ENCODE results near the gene CCDC43.
A peak's percentile ranks its signal among the peaks of the same experiment; 100 is the strongest.
"Not testable (repeated sequence)": the region's sequence is repeated elsewhere in the genome, so short reads cannot be mapped to it uniquely, and the experiment has no call there.

The CCDC43 gene

GRCh38 chr17:44688200-44688599 lies 1.4 kb downstream of the CCDC43 start:
- TF ChIP-seq, protein P1, sequence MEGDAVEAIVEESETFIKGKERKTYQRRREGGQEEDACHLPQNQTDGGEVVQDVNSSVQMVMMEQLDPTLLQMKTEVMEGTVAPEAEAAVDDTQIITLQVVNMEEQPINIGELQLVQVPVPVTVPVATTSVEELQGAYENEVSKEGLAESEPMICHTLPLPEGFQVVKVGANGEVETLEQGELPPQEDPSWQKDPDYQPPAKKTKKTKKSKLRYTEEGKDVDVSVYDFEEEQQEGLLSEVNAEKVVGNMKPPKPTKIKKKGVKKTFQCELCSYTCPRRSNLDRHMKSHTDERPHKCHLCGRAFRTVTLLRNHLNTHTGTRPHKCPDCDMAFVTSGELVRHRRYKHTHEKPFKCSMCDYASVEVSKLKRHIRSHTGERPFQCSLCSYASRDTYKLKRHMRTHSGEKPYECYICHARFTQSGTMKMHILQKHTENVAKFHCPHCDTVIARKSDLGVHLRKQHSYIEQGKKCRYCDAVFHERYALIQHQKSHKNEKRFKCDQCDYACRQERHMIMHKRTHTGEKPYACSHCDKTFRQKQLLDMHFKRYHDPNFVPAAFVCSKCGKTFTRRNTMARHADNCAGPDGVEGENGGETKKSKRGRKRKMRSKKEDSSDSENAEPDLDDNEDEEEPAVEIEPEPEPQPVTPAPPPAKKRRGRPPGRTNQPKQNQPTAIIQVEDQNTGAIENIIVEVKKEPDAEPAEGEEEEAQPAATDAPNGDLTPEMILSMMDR (IDR thresholded peaks at IDR 0.05; ENCODE audit: low read depth, low read length): no peak

DNA sequence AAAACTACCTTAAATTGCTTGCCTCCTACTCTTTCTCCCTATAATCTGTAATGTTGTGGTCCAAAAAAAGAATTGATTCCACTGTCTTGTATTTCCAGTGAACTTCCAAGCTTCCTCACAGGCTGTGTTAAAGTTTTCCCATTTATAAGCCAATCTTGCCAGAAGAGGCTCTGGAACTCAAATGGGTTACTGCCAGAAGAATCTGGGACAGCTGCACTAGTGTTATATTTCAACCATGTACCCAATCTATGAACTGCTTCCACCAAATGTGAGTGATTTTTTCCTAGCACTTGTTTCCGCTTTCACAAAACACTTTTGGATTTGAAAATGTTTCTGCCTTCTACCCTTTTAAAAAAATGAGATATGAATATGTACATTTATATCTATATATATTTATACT lies 1.8 kb downstream of the CCDC43 start:
- no peak for DNase-seq (ENCODE audit: extremely low read depth, low read depth)
- TF ChIP-seq, protein P1 (IDR thresholded peaks at IDR 0.05; ENCODE audit: low read depth, low read length): no peak

More at GRCh38 chr17:44688200-44688599, 1.4 kb downstream of the CCDC43 start:
- no peak for DNase-seq (ENCODE audit: extremely low read depth, low read depth)

GRCh38 chr17:44683303-44683702 lies 6.3 kb downstream of the CCDC43 start:
- DNase-seq (ENCODE audit: extremely low read depth, low read depth): not testable (repeated sequence)

- TF ChIP-seq, protein P1 (IDR thresholded peaks at IDR 0.05; ENCODE audit: low read depth, low read length): no peak
- DNase-seq (ENCODE audit: extremely low read depth, low read depth): no peak
These were observed 12.4 kb downstream of the CCDC43 start for GRCh38 chr17:44677136-44677535.

DNA sequence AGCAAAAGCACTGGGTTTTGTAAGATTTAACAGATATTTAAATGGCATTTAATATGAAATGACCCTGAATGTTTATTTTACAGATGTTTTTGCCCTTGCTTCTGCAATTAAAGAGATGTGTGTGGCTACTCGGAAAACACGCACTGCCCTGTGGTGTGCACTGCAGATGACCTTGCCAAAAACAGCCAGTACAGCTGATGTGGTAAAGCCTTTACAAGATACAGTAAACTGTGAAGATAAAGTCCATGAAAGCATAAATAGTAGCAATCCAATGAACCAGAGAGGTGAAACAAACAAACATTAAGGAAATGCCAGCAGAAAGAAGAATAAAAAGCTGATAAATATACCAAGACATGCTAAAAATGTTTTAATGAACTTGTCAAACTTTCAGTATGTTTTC lies 15.7 kb downstream of the CCDC43 start:
- TF ChIP-seq, protein P1 (IDR thresholded peaks at IDR 0.05; ENCODE audit: low read depth, low read length): no peak

GRCh38 chr17:44672479-44673093 lies 17.0 kb downstream of the CCDC43 start:
- DNase-seq (ENCODE audit: extremely low read depth, low read depth): no peak
- TF ChIP-seq, protein P1 (IDR thresholded peaks at IDR 0.05; ENCODE audit: low read depth, low read length): peak; percentile 67

More for the DNA sequence above, 15.7 kb downstream of the CCDC43 start:
- no peak for DNase-seq (ENCODE audit: extremely low read depth, low read depth)

DNA sequence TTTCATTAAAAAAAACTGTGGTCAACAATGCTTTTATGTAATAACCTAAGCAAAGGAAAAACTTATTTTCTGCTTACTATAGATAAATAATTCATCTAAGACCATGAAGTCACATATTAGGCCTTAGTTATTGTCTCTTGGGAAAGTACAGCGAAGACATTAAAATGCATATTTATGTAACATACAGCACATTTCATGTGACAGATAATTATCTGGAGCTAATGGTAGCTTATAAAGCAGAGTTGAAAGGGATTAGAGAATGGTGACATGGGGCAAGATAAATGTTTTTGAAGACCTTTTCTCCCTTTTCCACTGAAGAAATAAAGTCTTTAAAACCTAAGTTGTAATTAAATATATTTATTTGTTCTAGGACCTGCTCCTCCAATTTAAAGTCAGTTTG lies 23.6 kb downstream of the CCDC43 start:
- DNase-seq (ENCODE audit: extremely low read depth, low read depth): no peak
- TF ChIP-seq, protein P1 (IDR thresholded peaks at IDR 0.05; ENCODE audit: low read depth, low read length): no peak

DNA sequence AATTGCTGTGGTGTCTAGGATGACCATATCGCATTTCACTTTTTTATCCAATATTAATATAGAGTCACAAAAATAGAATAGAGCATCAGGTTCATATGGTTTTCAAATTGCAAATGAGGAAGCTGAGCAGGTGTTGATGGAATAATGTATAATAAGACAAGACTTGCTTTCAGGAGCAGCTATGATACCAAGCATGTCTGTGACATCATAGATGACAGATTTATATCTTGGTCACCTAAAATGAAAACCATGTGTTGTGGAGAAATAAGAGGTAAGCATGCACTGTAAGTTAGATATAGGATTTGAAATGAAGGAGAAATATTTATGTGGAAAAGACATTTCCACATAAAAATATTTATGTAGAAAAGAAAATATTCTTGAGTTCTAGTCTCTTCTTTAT lies 24.7 kb downstream of the CCDC43 start:
- TF ChIP-seq, protein P1 (IDR thresholded peaks at IDR 0.05; ENCODE audit: low read depth, low read length): no peak
- DNase-seq (ENCODE audit: extremely low read depth, low read depth): no peak
